Measurements from ENCODE around the gene C2CD4B.

GRCh38 chr15:62136911-62137865 is 27.9 kb downstream of the C2CD4B start:
- TF ChIP-seq CTCF (IDR thresholded peaks at IDR 0.05) (no peak), POLR2AphosphoS5 (IDR thresholded peaks at IDR 0.05) (no peak), POLR2A (IDR thresholded peaks at IDR 0.05) (no peak)

All from stomach (tissue), 4 donors.